Measurements from ENCODE around the gene ERN1. TPM values are rescaled to one million over a fixed set of nuclear protein-coding genes. Genes with fewer than 3 reads are reported as not detected.

The ERN1 gene
- total RNA-seq, 2 experiments from 2014 or later, result 21.9 to 22.0 TPM

GRCh38 chr17:64147110-64148016 lies 17.4 kb upstream of the ERN1 start:
- H3K4me1 Mint-ChIP-seq (ENCODE audit: low read depth), result peaks cover 16% of the 10 kb centered on the region
- DNase-seq, result peak; percentile 15
- CTCF ChIA-PET, result interaction anchor here (0.5 to 4.1 kb wide), 7 partner anchors 14 to 156 kb away, joined by 4 to 35 read pairs (median 11); no protein-coding TSS in a partner anchor
- no peak overlapping the region for H3K4me3 Mint-ChIP-seq
- H3K27me3 Mint-ChIP-seq (ENCODE audit: low read depth), result no peaks in the 10 kb centered on the region
- H3K27ac Mint-ChIP-seq, result peak overlapping the region; percentile 58
- no peaks in the 10 kb centered on the region for H3K9me3 Mint-ChIP-seq
- peaks cover 9% of the 10 kb centered on the region for H3K36me3 Mint-ChIP-seq (ENCODE audit: low read depth)
- intact Hi-C loops (cut with micrococcal nuclease), result loop anchor here (1.0 to 5.0 kb wide), 2 partner anchors 120 to 135 kb away; no protein-coding TSS in a partner anchor

DNA sequence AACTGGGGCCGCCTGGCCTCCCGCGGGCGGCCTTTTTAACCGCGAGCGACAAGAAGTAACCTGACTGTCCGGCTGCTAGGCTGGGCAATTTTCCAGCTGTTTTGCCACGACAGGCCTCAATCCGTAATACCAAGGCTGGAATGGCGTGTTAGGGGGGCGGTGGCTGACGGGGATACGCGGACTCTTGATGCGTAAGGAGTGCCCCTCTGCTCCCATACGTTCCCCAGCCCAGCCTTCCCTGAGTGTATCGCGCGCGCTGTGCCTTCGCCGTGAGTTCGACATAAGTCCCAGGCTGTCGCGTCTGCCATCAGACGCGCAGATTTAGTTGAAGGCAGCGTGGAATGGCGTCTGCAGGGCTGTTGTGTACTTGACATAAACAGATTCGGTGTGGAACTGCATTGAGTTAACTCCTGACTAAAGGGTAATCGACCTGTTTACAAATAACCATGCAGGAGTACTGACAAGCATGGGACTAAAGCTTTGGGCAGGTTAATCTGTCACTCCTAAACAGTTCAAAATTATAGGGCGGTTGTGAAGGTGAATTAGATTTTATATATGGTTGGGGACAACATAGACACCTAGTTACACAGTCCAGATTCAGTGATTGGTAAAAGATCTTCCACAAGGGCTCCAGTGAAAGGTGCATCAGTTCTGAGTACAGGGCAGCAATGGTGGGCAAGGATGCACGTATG lies 16.6 kb upstream of the ERN1 start:
- CTCF ChIA-PET, result interaction anchor here (1.3 to 4.1 kb wide), 7 partner anchors 14 to 145 kb away, joined by 5 to 35 read pairs (median 14); no protein-coding TSS in a partner anchor
- Mint-ChIP-seq H3K36me3 (ENCODE audit: low read depth) (peaks cover 9% of the 10 kb centered on the region), H3K9me3 (no peaks in the 10 kb centered on the region), H3K27me3 (ENCODE audit: low read depth) (no peaks in the 10 kb centered on the region), H3K27ac (no peak overlapping the region), H3K4me3 (no peak overlapping the region), H3K4me1 (ENCODE audit: low read depth) (peaks cover 16% of the 10 kb centered on the region)
- DNase-seq, result peak; percentile 59
- intact Hi-C loops (cut with micrococcal nuclease), result loop anchor here (5.0 kb wide), 1 partner anchor 119 kb away; no protein-coding TSS in a partner anchor

- no peak overlapping the region for H3K27ac Mint-ChIP-seq
- DNase-seq, result peak; percentile 97
- peaks cover 9% of the 10 kb centered on the region for H3K36me3 Mint-ChIP-seq (ENCODE audit: low read depth)
- H3K27me3 Mint-ChIP-seq (ENCODE audit: low read depth), result no peaks in the 10 kb centered on the region
- CTCF ChIA-PET, result interaction anchor here (0.6 to 2.9 kb wide), 9 partner anchors 14 to 145 kb away, joined by 3 to 22 read pairs (median 5); no protein-coding TSS in a partner anchor
- H3K4me1 Mint-ChIP-seq (ENCODE audit: low read depth), result peaks cover 16% of the 10 kb centered on the region
- H3K9me3 Mint-ChIP-seq, result no peaks in the 10 kb centered on the region
- no peak overlapping the region for H3K4me3 Mint-ChIP-seq
- intact Hi-C loops (cut with micrococcal nuclease), result loop anchor here (1.0 to 5.0 kb wide), 4 partner anchors 16 to 303 kb away; partner anchors contain the start of genes ERN1, SMARCD2 and TEX2
These were observed 15.9 kb upstream of the ERN1 start for GRCh38 chr17:64145751-64146417.

GRCh38 chr17:64145375-64145750 lies 15.4 kb upstream of the ERN1 start:
- Mint-ChIP-seq H3K4me3 (no peak overlapping the region), H3K36me3 (ENCODE audit: low read depth) (peaks cover 8% of the 10 kb centered on the region), H3K27me3 (ENCODE audit: low read depth) (no peaks in the 10 kb centered on the region), H3K4me1 (ENCODE audit: low read depth) (peaks cover 16% of the 10 kb centered on the region), H3K9me3 (no peaks in the 10 kb centered on the region), H3K27ac (no peak overlapping the region)
- intact Hi-C loops (cut with micrococcal nuclease), result loop anchor here (1.0 to 5.0 kb wide), 4 partner anchors 15 to 303 kb away; partner anchors contain the start of genes ERN1, SMARCD2 and TEX2
- no peak for DNase-seq
- CTCF ChIA-PET, result interaction anchor here (0.6 to 2.9 kb wide), 10 partner anchors 13 to 280 kb away, joined by 3 to 22 read pairs (median 5); no protein-coding TSS in a partner anchor

- Mint-ChIP-seq H3K4me3 (no peak overlapping the region), H3K27ac (no peak overlapping the region), H3K4me1 (ENCODE audit: low read depth) (peaks cover under 1% of the 10 kb centered on the region), H3K27me3 (ENCODE audit: low read depth) (no peaks in the 10 kb centered on the region), H3K9me3 (no peaks in the 10 kb centered on the region), H3K36me3 (ENCODE audit: low read depth) (no peaks in the 10 kb centered on the region)
- DNase-seq, result no peak
- CTCF ChIA-PET, result interaction anchor here (0.7 kb wide), 2 partner anchors 58 to 111 kb away, joined by 3 to 5 read pairs; no protein-coding TSS in a partner anchor
- intact Hi-C loops (cut with micrococcal nuclease), result no loop called here
These were observed 9.6 kb upstream of the ERN1 start for GRCh38 chr17:64139542-64139941.

GRCh38 chr17:64138441-64138840 lies 8.5 kb upstream of the ERN1 start:
- Mint-ChIP-seq H3K4me1 (ENCODE audit: low read depth) (no peaks in the 10 kb centered on the region), H3K27me3 (ENCODE audit: low read depth) (no peaks in the 10 kb centered on the region), H3K9me3 (no peaks in the 10 kb centered on the region), H3K4me3 (no peak overlapping the region), H3K27ac (no peak overlapping the region), H3K36me3 (ENCODE audit: low read depth) (no peaks in the 10 kb centered on the region)
- CTCF ChIA-PET, result interaction anchor here (1.3 to 1.8 kb wide), 2 partner anchors 113 to 226 kb away, joined by 3 to 4 read pairs; no protein-coding TSS in a partner anchor
- intact Hi-C loops (cut with micrococcal nuclease), result no loop called here
- no peak for DNase-seq

DNA sequence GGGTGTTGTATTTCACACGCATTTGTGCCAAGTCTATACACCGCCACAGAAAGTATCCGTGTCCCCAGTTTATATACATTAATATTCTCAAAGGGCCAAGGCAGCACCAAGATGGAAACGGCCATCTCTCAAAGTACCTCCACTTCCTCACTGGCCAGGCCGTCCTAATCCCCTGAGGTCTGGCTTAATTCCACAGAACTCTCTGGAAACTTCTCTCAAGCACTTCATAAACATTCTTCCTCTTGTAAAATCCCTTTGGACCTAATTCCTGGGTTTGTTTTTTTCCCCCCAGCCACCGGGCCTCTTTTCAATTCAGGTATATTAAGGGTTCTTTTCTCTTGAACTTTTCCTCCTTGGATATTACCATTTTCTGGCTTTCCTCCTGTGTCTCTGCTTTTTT lies 5.1 kb upstream of the ERN1 start:
- Mint-ChIP-seq H3K27ac (no peak overlapping the region), H3K4me3 (no peak overlapping the region), H3K36me3 (ENCODE audit: low read depth) (no peaks in the 10 kb centered on the region), H3K27me3 (ENCODE audit: low read depth) (no peaks in the 10 kb centered on the region), H3K4me1 (ENCODE audit: low read depth) (peaks cover 19% of the 10 kb centered on the region), H3K9me3 (no peaks in the 10 kb centered on the region)
- intact Hi-C loops (cut with micrococcal nuclease), result loop anchor here (5.0 kb wide), 1 partner anchor 363 kb away; the partner anchor contains the start of genes CCDC47 and DDX42
- DNase-seq, result no peak
- CTCF ChIA-PET, result interaction anchor here (0.6 to 8.3 kb wide), 13 partner anchors 26 to 283 kb away, joined by 3 to 372 read pairs (median 8); partner anchors contain the start of genes GH1 and ICAM2

GRCh38 chr17:64134216-64134970 lies 4.4 kb upstream of the ERN1 start:
- Mint-ChIP-seq H3K4me3 (no peak overlapping the region), H3K4me1 (ENCODE audit: low read depth) (peaks cover 19% of the 10 kb centered on the region), H3K27ac (no peak overlapping the region), H3K9me3 (no peaks in the 10 kb centered on the region), H3K27me3 (ENCODE audit: low read depth) (no peaks in the 10 kb centered on the region), H3K36me3 (ENCODE audit: low read depth) (no peaks in the 10 kb centered on the region)
- intact Hi-C loops (cut with micrococcal nuclease), result loop anchor here (5.0 kb wide), 1 partner anchor 362 kb away; the partner anchor contains the start of genes CCDC47 and DDX42
- CTCF ChIA-PET, result interaction anchor here (0.6 to 8.3 kb wide), 52 partner anchors 8 to 282 kb away, joined by 3 to 372 read pairs (median 6); partner anchors contain the start of genes CSHL1, GH1, ICAM2 and PRR29
- DNase-seq, result no peak

GRCh38 chr17:64133546-64134215 lies 3.7 kb upstream of the ERN1 start:
- Mint-ChIP-seq H3K4me1 (ENCODE audit: low read depth) (peaks cover 24% of the 10 kb centered on the region), H3K4me3 (no peak overlapping the region), H3K27me3 (ENCODE audit: low read depth) (no peaks in the 10 kb centered on the region), H3K27ac (no peak overlapping the region), H3K36me3 (ENCODE audit: low read depth) (no peaks in the 10 kb centered on the region), H3K9me3 (no peaks in the 10 kb centered on the region)
- intact Hi-C loops (cut with micrococcal nuclease), result loop anchor here (1.0 to 5.0 kb wide), 2 partner anchors 104 to 361 kb away; partner anchors contain the start of genes CCDC47 and DDX42
- CTCF ChIA-PET, result interaction anchor here (0.6 to 8.3 kb wide), 53 partner anchors 8 to 244 kb away, joined by 3 to 372 read pairs (median 5); partner anchors contain the start of genes CSHL1, GH1, ICAM2 and PRR29
- no peak for DNase-seq

DNA sequence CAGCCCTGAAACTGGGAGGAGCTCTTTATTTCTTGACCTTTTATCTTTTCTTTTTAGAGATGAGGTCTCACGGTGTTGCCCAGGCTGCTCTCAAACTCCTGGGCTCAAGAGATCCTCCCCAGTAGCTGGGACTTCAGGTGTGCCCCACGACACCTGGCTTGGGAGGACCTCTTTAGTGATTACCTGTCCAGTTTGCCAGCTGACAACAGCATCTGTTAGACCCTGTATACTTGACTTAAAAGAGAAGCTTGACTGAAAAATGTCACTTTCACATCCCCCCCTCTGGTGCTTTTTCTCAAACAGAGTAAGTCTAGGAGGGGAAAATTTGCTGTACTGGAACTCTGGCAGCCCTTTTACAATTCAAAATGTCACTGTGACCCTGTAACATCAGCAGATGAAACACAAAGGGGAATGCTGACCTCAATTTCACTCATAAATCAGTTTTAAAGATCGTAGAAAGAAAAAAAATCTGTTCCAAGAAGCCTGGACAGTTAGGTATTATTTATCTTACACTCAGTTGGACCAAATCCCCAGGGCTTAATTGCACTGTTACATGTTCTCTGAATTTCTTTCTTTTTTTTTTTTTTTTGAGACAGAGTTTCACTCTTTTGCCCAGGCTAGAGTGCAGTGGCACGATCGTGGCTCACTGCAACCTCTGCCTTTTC lies 1.8 kb upstream of the ERN1 start:
- peaks cover 35% of the 10 kb centered on the region for H3K4me1 Mint-ChIP-seq (ENCODE audit: low read depth)
- no peaks in the 10 kb centered on the region for H3K9me3 Mint-ChIP-seq
- intact Hi-C loops (cut with micrococcal nuclease), result loop anchor here (2.0 to 5.0 kb wide), 2 partner anchors 289 to 359 kb away; partner anchors contain the start of genes CCDC47, DDX42 and SMARCD2
- peak overlapping the region; percentile 92 for H3K27ac Mint-ChIP-seq
- CTCF ChIA-PET, result interaction anchor here (0.5 to 8.3 kb wide), 16 partner anchors 11 to 229 kb away, joined by 3 to 372 read pairs (median 6); partner anchors contain the start of gene GH1
- H3K27me3 Mint-ChIP-seq (ENCODE audit: low read depth), result no peaks in the 10 kb centered on the region
- H3K36me3 Mint-ChIP-seq (ENCODE audit: low read depth), result peaks cover 1% of the 10 kb centered on the region
- peak overlapping the region; percentile 72 for H3K4me3 Mint-ChIP-seq
- DNase-seq, result no peak
